GM06990 (cell line): ENCODE measurements around the gene RTTN.

Experiments
- DNase-seq: peaks from one replicate; pipeline ENCODE4 v3.0.0-alpha.2; 2011; ENCODE audit not compliant: insufficient read length; ENCODE audit errors: extremely low read depth
- H3K27me3 ChIP-seq: replicated peaks from 2 replicates; pipeline ENCODE4 v1.6.0; 2011; ENCODE audit warnings: low read length; ENCODE audit not compliant: control insufficient read depth, insufficient read depth
- H3K36me3 ChIP-seq: 2 replicates; pipeline ENCODE4 v1.5.1; 2011; ENCODE audit warnings: low read length; ENCODE audit not compliant: control insufficient read depth, insufficient read depth
- H3K4me3 ChIP-seq: replicated peaks from 2 replicates; pipeline ENCODE4 v1.5.1; 2011; ENCODE audit warnings: low read depth, mild to moderate bottlenecking, control low read depth, low read length
- CTCF ChIP-seq: IDR thresholded peaks from 2 replicates; pipeline ENCODE4 v1.5.1; 2011; ENCODE audit warnings: low read length, control low read depth, mild to moderate bottlenecking, inconsistent platforms; ENCODE audit not compliant: insufficient read depth, poor library complexity, severe bottlenecking

The RTTN gene

DNA sequence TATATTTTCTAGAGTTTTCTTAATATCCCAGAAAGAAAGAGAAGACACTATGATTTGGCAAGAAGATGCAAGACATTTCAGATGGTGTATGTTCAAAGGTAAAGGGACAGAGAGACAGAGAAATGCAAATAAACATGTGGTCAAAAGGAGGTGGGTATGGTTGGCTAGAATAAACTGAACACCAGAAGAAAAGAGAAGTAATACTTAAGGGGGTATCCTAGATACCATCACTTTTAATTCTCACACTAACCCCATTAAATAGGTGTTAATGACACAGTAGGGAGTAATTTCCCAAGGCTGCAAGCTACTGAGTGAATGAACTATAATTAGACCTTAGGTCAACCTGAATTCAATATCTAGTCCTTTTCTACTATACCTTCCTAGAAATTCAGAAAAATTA lies 146.6 kb downstream of the RTTN start:
- no peaks in the 10 kb centered on the region; the same call in none of the 2 replicates for H3K36me3 ChIP-seq

DNA sequence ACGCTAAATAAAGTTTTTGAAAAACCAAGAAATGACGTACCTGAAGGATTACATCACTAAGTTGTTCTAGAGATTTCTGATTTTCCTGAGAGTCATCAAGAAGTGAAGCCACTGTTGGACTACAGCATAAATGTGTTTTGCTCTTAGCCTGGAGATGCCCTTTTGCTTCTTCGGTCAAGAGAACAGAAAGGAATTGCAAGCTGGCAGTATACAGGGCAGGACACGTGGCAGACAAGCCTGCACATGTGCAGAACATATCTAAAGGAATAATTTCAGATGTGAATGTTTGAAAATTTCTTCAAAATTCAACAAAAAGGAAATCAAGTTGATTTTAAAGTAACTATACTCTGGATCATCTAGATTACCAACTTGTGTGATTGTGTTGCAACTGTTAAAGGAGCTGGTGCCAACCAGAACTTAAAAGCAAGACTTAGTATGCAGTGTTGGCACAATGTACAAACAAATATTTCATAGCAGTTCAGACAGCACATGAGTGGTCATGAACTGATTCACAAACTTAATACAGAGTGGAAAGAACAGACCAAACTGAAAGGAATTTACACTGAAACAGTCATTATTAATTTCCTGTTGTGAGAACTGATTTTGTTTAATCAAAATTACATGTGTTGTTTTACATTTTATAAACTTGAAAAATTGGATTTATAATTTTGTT lies 157.4 kb downstream of the RTTN start:
- DNase-seq, result no peak
- Histone ChIP-seq H3K4me3 (no peak overlapping the region), H3K36me3 (peaks cover 2% of the 10 kb centered on the region; the same call in 1 of the 2 replicates)

More for the DNA sequence above, 146.6 kb downstream of the RTTN start:
- Histone ChIP-seq H3K4me3 (no peak overlapping the region), H3K27me3 (no peaks in the 10 kb centered on the region)
- peak; percentile 43 for DNase-seq
- no peak for TF ChIP-seq CTCF

DNA sequence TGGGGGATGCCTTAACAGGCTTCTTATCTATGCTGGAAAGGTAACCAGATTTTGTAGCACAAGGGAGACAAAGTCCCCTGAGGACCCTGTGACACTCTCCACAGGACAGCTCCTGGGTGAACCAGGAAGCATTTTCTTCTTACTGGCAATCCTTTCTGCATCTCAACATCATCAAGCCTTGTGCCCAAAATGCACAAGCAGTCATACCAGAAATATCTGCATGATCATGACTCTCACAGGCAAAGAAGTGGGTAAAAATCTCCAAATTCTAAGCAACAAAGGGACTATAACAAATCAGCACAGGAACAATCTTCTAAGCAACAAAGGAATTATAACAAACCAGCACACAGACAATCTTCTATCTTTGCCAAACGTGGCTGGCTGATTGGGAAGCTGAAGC lies 158.7 kb downstream of the RTTN start:
- TF ChIP-seq CTCF, result no peak
- Histone ChIP-seq H3K36me3 (peaks cover 3% of the 10 kb centered on the region), H3K27me3 (no peaks in the 10 kb centered on the region), H3K4me3 (no peak overlapping the region)
- DNase-seq, result no peak

More for the DNA sequence above, 157.4 kb downstream of the RTTN start:
- TF ChIP-seq CTCF, result no peak
- H3K27me3 ChIP-seq, result no peaks in the 10 kb centered on the region

DNA sequence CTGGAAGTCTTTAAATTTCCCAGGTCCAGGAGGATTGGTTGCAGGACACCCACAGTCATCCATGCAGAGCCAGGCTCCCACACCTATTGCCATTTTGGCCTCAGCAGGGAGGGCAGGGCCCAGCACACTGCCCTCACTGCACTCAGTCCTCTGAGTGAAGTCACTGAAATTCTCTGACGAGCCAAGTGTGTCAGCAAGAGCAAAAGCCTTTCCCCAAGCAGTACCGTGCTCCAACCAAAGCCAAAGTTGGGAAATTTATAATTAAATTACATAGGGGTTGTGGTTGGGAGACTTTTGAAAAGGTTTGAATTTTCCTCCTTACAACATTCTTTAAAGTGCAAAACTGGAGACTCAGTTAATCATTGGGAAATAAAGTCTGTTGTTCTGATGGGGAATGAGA lies 159.3 kb downstream of the RTTN start:
- no peaks in the 10 kb centered on the region for H3K27me3 ChIP-seq
- peaks cover 3% of the 10 kb centered on the region for H3K36me3 ChIP-seq
- no peak for DNase-seq
- no peak for TF ChIP-seq CTCF
- no peak overlapping the region for H3K4me3 ChIP-seq

- no peak for TF ChIP-seq CTCF
- Histone ChIP-seq H3K27me3 (no peaks in the 10 kb centered on the region), H3K36me3 (peaks cover 3% of the 10 kb centered on the region), H3K4me3 (no peak overlapping the region)
- DNase-seq, result no peak
These were observed 160.9 kb downstream of the RTTN start for GRCh38 chr18:70044632-70045031.
